HepG2 (cell line): ENCODE data around the gene ZDHHC14. TPM values are rescaled to one million over a fixed set of nuclear protein-coding genes. Genes with fewer than 3 reads are reported as not detected.

ENCODE experiments used
- AGO2 ChIP-seq: fragments of 200-400 bp; formaldehyde crosslinking; optimal IDR thresholded peaks from 2 replicates; pipeline ENCODE3; 2017; ENCODE audit warnings: mild to moderate bottlenecking, low read depth, low read length, moderate library complexity
- ATRX ChIP-seq: sonication (generic); formaldehyde crosslinking; IDR thresholded peaks from 2 replicates; pipeline ENCODE4 v1.4.0; 2020; ENCODE audit warnings: missing genetic modification reagents, borderline replicate concordance
- BRCA1 ChIP-seq: sonication (generic); formaldehyde crosslinking; IDR thresholded peaks from 2 replicates; pipeline ENCODE4 v1.4.0; 2020; ENCODE audit warnings: missing genetic modification reagents
- DBP ChIP-seq: sonication (generic); formaldehyde crosslinking; IDR thresholded peaks from 2 replicates; pipeline ENCODE4 v1.4.0; 2020; ENCODE audit warnings: missing genetic modification reagents; ENCODE audit errors: not compliant biosample characterization
- ETV5 ChIP-seq: IDR thresholded peaks from 2 replicates; pipeline ENCODE4 v1.6.1; 2018; ENCODE audit warnings: missing biosample characterization, missing genetic modification reagents, inconsistent platforms, borderline replicate concordance
- FLYWCH1 ChIP-seq: sonication (generic); formaldehyde crosslinking; IDR thresholded peaks from 2 replicates; pipeline ENCODE4 v1.8.1; 2023; ENCODE audit warnings: mild to moderate bottlenecking, missing genetic modification reagents
- FOXM1 ChIP-seq: sonication (generic); formaldehyde crosslinking; IDR thresholded peaks from 2 replicates; pipeline ENCODE4 v1.5.0; 2020; ENCODE audit warnings: missing genetic modification reagents
- GFI1 ChIP-seq: sonication (generic); formaldehyde crosslinking; IDR thresholded peaks from 2 replicates; pipeline ENCODE4 v1.5.0; 2020; ENCODE audit warnings: missing genetic modification reagents, mild to moderate bottlenecking, borderline replicate concordance
- ISX ChIP-seq: sonication (generic); formaldehyde crosslinking; conservative IDR thresholded peaks from 2 replicates; pipeline ENCODE4 v1.5.0; 2020; ENCODE audit warnings: missing genetic modification reagents
- JDP2 ChIP-seq: sonication (generic); formaldehyde crosslinking; IDR thresholded peaks from 2 replicates; pipeline ENCODE4 v1.8.1; 2022; ENCODE audit warnings: missing genetic modification reagents, borderline replicate concordance
- MED1 ChIP-seq: sonication (generic); formaldehyde crosslinking; IDR thresholded peaks from 2 replicates; pipeline ENCODE4 v1.4.0; 2020; ENCODE audit warnings: missing genetic modification reagents
- MYC ChIP-seq: sonication (generic); formaldehyde crosslinking; IDR thresholded peaks from 2 replicates; pipeline ENCODE4 v1.9.0; 2021; ENCODE audit warnings: missing genetic modification reagents, borderline replicate concordance
- NFYB ChIP-seq: sonication (generic); formaldehyde crosslinking; IDR thresholded peaks from 2 replicates; pipeline ENCODE4 v1.4.0; 2020; ENCODE audit warnings: missing genetic modification reagents
- RBFOX2 ChIP-seq: fragments of 200-400 bp; formaldehyde crosslinking; IDR thresholded peaks from 2 replicates; pipeline ENCODE4 v1.6.1; 2017; ENCODE audit warnings: low read depth, mild to moderate bottlenecking, low read length
- RFXANK ChIP-seq: IDR thresholded peaks from 2 replicates; pipeline ENCODE4 v1.6.1; 2016
- SMAD1 ChIP-seq: sonication (generic); formaldehyde crosslinking; IDR thresholded peaks from 2 replicates; pipeline ENCODE4 v1.4.0; 2020; ENCODE audit warnings: missing genetic modification reagents, low read depth, mild to moderate bottlenecking, borderline replicate concordance
- TBL1XR1 ChIP-seq: fragments of 150-350 bp; IDR thresholded peaks from 2 replicates; pipeline ENCODE4 v1.6.1; 2014; ENCODE audit warnings: borderline replicate concordance, low read length; ENCODE audit not compliant: partially characterized antibody
- ZMYM3 ChIP-seq: sonication (generic); formaldehyde crosslinking; IDR thresholded peaks from 2 replicates; pipeline ENCODE4 v1.5.1; 2020; ENCODE audit warnings: mild to moderate bottlenecking, missing genetic modification reagents
- ZNF431 ChIP-seq: sonication (generic); formaldehyde crosslinking; IDR thresholded peaks from 2 replicates; pipeline ENCODE4 v1.9.0; 2022; ENCODE audit warnings: missing genetic modification reagents, low read depth, mild to moderate bottlenecking, borderline replicate concordance
- ZNF543 ChIP-seq: sonication (generic); formaldehyde crosslinking; IDR thresholded peaks from 2 replicates; pipeline ENCODE4 v1.4.0; 2020; ENCODE audit warnings: mild to moderate bottlenecking, missing genetic modification reagents
- ZNF564 ChIP-seq: sonication (generic); formaldehyde crosslinking; IDR thresholded peaks from 2 replicates; pipeline ENCODE4 v1.8.1; 2023; ENCODE audit warnings: mild to moderate bottlenecking, missing genetic modification reagents
- ZNF589 ChIP-seq: sonication (generic); formaldehyde crosslinking; conservative IDR thresholded peaks from 2 replicates; pipeline ENCODE4 v1.8.0; 2022; ENCODE audit warnings: mild to moderate bottlenecking, moderate library complexity, missing genetic modification reagents
- ZNF720 ChIP-seq: sonication (generic); formaldehyde crosslinking; IDR thresholded peaks from 2 replicates; pipeline ENCODE4 v1.4.0; 2020; ENCODE audit warnings: missing genetic modification reagents
- ZNF839 ChIP-seq: sonication (generic); formaldehyde crosslinking; IDR thresholded peaks from 2 replicates; pipeline ENCODE4 v1.4.0; 2020; ENCODE audit warnings: missing genetic modification reagents, mild to moderate bottlenecking, borderline replicate concordance
- polyA plus RNA-seq, 8 experiments: library from polyadenylated mRNA; depleted of rRNA in 3 of 8; stranded (reverse) in 7 of 8; unstranded in 1 of 8; fragments of >200 nt; fragmentation: Illumina TruSeq in 4 of 8; extraction: Trizol in 4 of 8; gene quantifications; 2 replicates each; pipeline versions ENCODE4 v1.2.1 to v1.2.3, GENCODE V29; 2011 to 2016; ENCODE audit warnings: low read depth in 4 of 8, missing spikeins in 1 of 8, mixed read lengths in 1 of 8; ENCODE audit not compliant: insufficient read depth in 1 of 8
- total RNA-seq, 5 experiments: library from RNA; depleted of rRNA; stranded (reverse); fragments of >200 nt; fragmentation: Illumina TruSeq; extraction: Trizol; gene quantifications; 2 replicates each; pipeline ENCODE4 v1.2.3, GENCODE V29; 2016; ENCODE audit warnings: low read depth in 1 of 5
- TF ChIP-seq, protein P1 (sequence below): sonication (generic); formaldehyde crosslinking; IDR thresholded peaks from 2 replicates; pipeline ENCODE4 v1.5.0; 2020; ENCODE audit warnings: missing genetic modification reagents

The ZDHHC14 gene
- total and polyA plus RNA-seq, 2 of the 13 experiments (the other 11 are each of a cell fraction or from before 2014, with no cell fraction given), result 3.7 to 9.5 TPM

DNA sequence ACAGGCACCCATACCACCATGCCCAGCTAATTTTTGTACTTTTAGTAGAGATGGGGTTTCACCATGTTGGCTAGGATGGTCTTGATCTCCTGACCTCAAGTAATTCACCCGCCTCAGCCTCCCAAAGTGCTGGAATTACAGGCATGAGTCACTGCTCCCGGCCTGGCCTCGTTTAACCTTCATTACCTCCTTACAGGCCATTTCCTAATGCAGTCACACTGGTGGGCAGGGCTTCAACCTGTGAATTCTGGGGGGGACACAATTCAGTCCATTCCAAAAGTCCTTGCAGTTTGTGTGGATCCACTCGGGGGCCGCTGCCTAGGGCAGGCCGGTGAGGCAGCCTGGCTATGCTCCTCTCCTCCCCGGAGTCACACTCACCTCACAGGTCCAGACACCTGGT, 329.6 kb downstream of the ZDHHC14 start (continued):
- TF ChIP-seq TBL1XR1 (no peak), BRCA1 (CRISPR knock-in tag) (no peak), MED1 (CRISPR knock-in tag) (no peak), RFXANK (CRISPR knock-in tag) (no peak), JDP2 (CRISPR knock-in tag) (no peak), ZMYM3 (CRISPR knock-in tag) (no peak), NFYB (CRISPR knock-in tag) (no peak), ZNF839 (CRISPR knock-in tag) (no peak), ZNF720 (no peak), AGO2 (no peak), ZNF543 (CRISPR knock-in tag) (no peak), DBP (CRISPR knock-in tag) (no peak), ZNF564 (CRISPR knock-in tag) (no peak), ZNF589 (no peak), FLYWCH1 (no peak), MYC (CRISPR knock-in tag) (no peak), ETV5 (no peak), FOXM1 (no peak), RBFOX2 (no peak), ATRX (no peak), SMAD1 (CRISPR knock-in tag) (no peak), ZNF431 (CRISPR knock-in tag) (no peak), ISX (no peak), GFI1 (CRISPR knock-in tag) (no peak)
- TF ChIP-seq, protein P1, sequence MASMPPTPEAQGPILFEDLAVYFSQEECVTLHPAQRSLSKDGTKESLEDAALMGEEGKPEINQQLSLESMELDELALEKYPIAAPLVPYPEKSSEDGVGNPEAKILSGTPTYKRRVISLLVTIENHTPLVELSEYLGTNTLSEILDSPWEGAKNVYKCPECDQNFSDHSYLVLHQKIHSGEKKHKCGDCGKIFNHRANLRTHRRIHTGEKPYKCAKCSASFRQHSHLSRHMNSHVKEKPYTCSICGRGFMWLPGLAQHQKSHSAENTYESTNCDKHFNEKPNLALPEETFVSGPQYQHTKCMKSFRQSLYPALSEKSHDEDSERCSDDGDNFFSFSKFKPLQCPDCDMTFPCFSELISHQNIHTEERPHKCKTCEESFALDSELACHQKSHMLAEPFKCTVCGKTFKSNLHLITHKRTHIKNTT (CRISPR knock-in tag), result no peak
